ENCODE measurements around the gene LOXL3. TPM values are rescaled to one million over a fixed set of nuclear protein-coding genes. Genes with fewer than 3 reads are reported as not detected.

LOXL3 gene
- total RNA-seq, 1 experiment from 2014 or later: 9.9 TPM

DNA sequence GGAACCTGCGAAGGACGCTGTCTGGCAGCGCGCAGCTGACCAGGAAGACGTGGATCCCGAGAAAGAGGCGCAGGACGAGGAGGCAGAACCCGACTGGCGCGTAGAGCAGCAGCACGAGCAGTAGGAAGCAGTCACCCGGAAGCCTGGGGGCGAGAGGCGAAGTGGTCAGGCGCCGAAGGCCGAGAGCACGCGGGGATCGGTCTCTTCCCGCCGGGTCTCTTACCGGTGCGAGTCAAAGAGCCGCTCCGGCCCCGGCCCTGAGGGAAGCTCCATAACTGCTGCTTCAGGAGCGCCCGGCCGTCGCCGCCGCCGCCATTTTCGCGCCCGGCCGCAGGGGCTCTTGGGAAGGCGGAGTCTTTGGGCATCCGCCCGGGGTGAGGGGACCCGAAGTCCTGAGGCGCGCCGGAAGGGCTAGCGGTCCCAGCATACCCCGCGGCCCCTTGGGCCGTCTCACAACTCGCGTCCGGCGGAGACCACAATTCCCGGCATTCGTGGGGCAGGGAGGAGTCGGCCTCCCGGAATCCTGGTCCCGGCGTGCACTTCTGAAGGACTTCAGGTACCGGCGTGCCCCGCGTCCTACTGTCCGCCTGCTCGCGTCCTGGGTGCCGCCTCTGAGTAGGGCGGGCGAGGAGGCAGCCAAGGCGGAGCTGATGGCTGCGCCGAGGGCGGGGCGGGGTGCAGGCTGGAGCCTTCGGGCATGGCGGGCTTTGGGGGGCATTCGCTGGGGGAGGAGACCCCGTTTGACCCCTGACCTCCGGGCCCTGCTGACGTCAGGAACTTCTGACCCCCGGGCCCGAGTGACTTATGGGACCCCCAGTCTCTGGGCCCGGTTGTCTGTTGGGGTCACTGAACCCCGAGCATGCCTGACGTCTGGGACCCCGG, 24.1 kb downstream of the LOXL3 start, which contains the start of the genes AUP1 and HTRA2:
Gene AUP1 (minus strand): TSS at position 350 of the 882 bp plus-strand sequence. CDS start 77 bp downstream, at position 273.
Gene HTRA2 (plus strand): TSS at position 577 of the 882 bp plus-strand sequence. CDS start 74 bp downstream, at position 651.
- peak; percentile 99 for DNase-seq (ENCODE audit: low read depth)

DNA sequence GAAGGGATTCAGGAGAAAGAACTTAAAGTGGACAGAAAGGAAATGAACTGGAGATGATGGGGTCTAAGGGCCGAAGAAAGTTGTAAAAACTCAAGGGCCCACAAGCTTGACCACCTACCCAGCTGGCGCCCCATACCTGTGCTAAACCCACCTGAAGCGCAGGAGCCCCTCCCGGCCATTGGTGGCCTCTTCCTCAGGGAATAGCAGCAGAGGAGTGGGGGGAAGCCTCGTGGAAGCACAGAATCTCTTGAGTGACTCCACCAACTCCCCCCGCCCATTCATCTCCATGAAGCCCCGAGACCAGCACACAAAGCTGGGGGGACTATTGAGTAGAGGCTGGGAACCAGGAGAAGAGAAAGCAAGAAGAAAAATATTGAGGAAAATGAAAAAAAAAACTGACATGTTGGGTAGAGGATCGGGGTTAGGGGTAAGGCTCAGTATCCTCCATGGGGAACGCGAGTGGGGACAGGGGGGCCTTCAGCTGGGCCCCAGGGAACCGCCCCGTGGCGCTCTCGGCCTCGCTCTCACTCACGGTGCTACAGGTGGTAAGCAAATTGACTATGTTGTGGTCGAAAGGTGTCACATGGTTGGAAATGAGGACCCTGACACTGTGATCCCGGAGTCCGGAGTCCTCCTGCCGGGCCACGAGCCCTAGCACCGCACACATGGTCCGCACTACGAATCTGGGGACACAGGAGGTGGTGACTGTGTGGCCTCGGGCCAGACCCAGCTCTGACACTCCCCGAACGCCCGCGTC, 25.0 kb downstream of the LOXL3 start:
- no peak for DNase-seq (ENCODE audit: low read depth)

DNA sequence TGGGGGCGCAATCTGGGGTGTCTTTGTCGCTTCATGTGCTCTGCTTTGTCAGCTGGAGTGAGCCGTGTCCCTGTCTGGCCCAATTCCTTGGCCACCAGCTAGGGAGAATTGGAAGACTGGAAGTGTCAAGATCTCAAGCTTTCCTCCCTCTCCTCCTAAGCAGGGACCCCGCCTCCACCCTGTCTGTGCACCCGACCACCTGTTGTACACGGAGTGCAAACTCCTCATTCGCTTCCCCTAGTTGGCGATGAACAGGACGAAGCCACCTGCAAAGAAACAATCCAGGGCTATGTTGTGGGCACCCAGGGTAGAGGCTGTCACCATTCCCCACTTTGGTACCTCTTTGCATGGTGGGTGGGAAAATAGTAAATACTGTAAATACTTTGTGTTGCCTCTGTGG, 26.0 kb downstream of the LOXL3 start:
- no peak for DNase-seq (ENCODE audit: low read depth)

DNA sequence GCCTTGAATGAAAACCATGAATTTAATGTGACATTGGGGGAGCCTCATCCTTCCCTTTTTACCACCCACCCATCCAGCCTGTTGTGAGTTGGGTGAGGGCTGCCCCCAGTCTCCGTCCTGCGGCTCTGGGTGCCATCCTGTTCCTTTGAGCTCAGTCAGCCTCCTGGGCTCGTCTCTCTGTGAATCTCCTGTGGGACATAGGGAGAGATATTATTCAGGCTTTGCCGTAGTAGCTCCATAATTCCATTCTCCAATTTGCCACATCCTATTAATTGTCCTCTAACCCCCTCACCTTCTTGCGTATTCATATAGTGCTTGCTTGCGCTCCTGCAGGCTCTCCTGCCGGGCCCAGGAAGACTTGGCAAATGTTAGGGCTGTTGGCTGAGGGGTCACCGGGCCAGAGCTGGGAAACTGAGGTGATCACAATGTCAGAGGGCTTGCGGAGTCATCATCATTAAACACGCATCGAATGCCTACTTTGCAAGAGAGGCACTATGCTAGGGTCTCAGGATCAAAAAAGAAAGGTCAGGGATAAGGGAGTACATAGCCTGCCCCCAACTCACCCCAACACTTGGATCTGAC, 27.0 kb downstream of the LOXL3 start:
- DNase-seq (ENCODE audit: low read depth): no peak

DNA sequence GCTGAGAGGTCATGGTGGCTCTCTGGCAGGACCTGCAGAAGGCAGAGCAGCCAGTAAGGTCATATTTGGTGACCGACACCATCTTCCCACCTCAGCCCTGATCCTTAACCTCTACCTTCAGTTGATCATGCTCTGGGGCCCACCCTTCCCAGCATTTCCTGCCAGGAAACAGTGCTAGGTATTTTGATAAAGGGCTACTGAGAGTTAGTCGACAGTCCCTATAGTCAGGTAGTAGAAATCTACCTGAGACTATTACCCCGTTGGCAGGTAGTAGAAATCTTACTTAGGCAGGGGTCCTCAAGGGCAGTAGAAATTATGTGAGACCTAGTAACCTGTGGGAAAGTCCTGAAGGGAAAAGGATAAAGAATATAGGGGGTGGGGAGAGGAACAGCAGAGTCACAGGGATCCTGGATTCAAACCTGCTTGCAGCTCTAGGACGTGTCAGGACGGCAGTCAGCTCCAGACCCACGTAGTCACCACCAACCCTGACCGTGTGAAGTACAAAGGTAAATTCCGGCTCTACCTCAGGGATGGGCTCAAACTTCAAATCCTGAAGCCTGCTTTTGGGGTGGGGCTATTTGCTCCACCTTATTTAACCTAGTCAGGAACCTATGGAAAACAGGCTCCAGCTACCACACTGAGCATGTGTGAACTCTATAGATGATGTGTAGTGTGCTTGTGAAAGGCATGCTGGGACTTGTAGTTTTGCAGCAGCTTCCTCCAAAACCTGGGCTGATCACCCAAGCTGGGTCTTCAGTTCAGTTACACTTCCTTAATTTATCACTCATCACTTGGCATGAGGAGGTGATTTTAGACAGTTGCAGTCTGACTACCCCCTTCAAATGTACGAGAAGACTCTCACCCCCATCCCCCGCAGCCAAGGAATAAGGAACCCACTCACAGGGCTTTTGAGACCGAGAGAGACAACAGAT, 27.8 kb downstream of the LOXL3 start, which contains the start of gene DQX1:
Gene DQX1 (minus strand): TSS at position 515 of the 932 bp plus-strand sequence. CDS start 502 bp downstream, at position 13.
- no peak for DNase-seq (ENCODE audit: low read depth)

DNA sequence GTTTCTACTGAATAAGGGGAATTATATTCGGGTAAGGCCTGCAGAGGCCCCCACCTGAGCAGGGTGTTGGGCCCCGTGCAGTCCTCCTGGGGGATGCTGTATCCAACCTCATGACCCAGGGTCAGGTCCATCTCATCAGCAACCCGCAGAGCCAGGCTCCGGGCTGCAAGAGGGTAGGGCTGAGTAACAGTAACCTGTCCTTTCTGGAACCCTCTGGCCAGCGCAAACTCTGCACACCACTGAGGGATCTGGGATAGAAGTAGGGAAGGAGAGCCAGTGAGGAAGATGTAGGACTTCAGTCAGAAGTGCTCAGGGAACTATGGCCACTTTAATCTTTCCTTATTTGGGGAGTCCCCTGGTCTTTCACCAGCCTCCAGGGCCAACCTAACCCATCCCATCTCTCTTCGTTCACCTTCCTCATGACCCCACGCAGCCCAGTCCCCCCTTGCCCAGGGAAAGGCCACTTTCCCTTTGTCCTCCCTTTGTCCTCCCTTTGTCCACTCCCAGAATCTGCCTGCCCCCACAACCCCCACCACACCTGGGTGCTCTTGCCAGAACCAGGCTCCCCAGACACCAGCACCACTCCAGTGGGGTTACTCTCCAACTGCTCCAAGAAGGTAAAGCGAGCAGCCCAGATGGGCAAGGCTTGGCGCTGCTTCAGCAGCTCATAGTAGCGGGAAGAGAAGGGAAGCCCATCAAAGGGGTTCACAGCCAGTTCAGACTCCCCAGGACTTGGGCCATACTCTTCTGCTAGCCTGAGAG, 28.6 kb downstream of the LOXL3 start:
- DNase-seq (ENCODE audit: low read depth): no peak

DNA sequence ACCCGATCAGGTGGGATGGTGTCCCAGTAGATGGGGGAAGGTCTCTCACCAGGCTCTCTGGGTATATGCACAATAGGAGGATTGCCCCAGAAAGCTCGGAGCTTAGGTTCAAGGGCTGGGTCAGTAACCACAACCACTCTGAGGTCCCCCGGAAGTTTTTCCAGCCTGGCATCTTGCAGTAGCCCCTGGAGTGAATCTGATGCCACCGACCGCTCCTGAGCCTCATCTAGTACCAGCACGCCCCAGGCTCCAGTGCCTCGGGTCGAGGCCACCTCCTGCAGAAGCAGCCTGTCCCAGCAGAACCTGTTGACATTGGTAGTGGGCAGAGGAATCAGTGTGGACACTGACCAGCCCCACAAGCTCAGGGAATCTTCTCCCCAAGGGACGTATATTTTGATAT, 29.7 kb downstream of the LOXL3 start:
- no peak for DNase-seq (ENCODE audit: low read depth)

DNA sequence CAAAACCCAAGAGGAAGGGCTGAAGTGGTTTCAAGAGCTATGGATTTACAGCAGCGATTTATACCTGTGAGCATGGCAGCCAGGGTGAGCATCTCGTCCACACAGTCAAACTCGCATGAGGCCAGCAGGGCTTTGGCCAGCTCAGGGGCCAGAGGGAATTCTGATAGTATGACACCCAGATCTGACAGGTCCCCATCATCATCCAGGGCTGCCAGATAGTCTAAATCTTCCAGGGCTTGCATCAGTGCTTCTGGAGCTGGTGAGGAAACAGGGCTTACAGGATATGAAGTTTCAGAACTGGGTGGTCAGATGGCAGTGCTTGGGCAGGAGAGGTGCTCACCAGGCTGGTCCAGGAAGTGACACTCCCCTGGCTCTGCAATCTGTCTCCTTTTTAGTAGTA, 31.2 kb downstream of the LOXL3 start:
- no peak for DNase-seq (ENCODE audit: low read depth)

DNA sequence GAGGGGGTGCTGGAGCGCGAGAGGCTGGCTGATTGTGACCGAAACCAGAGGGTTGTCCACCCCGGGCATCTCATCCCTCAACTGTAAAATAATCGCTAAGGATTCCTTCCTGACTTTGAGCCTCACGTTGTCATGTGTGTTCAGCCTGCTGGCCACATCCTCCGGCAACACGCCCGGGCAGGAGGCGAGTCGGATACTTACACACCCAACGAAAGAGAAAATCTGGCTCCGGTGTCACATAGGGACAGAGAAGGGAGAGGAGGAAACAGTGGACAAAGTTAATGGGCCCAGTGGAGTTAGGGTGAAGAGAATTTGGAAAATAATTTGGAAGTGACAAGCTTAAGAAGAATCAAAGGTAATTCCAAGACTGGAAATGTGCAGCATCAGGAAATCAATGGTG, 37.1 kb downstream of the LOXL3 start:
- DNase-seq (ENCODE audit: low read depth): no peak

DNA sequence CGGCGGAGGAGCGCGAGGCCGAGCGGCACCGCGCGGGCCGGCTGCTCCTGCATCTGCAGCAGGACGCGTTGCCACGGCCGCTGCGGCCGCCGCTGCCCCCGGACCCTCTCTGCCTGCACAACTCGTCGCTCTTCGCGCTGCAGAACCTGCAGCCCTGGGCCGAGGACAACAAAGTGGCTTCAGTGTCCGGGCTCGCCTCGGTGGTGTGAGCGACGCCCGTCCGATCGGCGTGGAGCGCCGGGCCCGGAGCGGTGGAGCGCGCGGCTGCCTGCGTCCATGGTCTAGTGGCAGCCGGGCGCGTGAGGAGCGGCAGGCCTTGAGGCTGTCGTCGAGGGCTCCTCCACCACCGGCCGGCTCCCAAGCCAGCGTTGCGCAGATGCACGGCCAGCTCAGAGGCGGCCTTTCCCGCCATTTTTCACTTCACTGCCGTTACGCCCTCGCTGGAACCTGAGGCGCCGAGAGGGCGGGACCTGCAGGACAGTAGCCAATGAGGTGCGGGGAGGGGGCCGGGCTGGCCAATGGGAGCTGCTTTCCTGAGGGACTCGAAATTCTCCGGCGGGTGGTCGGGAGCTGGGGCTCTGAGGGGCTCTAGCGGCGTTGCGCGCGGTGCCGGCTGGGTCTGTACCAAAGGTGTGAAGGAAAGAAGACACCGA, 37.6 kb downstream of the LOXL3 start:
- DNase-seq (ENCODE audit: low read depth): no peak

DNA sequence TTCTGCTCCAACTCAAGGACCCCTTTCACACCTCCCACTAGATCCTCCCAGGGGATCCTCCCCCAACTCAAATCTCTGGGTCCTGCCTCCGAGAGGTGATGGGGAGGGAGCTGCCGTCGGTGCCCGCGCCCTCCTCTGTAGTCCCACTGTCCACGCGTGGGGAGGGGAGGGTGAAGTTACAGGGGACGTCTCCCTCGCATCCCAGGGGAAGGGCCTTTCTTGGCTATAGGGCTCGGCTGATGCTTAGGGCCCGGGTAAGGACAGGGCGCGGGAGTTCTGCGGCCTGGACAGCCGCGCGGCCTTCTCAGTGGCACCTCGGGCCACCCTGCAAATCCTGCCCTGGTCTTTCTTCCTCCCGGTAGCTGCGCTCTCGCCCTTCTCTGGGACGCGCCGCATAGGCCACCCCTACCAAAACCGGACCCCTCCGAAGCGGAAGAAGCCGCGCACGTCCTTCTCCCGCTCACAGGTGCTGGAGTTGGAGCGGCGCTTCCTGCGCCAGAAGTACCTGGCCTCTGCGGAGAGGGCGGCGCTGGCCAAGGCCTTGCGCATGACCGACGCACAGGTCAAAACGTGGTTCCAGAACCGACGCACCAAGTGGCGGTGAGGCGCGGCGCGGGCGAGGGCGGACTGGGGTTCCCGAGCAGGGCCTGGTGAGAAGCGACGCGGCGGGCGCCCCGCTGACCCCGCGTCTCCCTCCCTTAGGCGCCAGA, 38.3 kb downstream of the LOXL3 start:
- no peak for DNase-seq (ENCODE audit: low read depth)

DNA sequence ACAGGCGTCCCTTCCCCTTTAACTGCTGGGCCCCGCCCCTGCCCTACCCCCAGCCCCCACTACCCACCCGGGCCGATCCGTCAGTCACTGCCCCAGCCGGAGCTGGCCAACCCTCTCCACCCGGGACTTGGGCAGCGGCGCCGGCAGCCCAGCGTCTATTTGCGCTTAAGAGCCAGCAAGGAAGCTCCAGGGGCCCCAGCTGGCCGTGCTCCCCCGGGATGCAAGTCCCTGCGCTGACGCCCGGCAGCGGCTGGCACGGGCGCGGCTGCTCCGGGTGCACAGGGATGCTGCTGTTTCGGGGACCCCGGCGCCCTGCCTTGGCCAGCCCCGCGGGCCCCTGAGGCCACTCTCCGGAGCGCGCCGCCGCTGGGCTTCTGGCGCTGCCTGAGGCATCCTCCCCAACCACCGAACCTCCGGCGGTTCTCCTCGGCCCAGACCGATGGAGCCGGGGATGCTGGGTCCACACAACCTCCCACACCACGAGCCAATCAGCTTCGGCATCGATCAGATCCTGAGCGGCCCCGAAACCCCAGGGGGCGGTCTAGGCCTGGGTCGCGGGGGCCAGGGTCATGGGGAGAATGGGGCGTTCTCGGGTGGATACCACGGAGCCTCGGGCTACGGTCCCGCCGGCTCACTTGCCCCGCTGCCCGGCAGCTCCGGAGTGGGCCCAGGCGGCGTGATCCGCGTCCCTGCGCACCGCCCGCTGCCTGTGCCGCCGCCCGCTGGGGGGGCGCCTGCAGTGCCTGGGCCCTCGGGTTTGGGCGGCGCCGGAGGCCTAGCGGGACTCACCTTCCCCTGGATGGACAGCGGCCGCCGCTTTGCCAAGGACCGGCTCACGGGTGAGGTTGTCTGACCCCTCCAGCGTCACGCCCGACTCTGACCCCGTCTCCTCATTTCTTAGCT, 39.1 kb downstream of the LOXL3 start, which contains the start of gene TLX2:
Gene TLX2 (plus strand): TSS at position 83 of the 903 bp plus-strand sequence. CDS start 357 bp downstream, at position 440.
- peak; percentile 16 for DNase-seq (ENCODE audit: low read depth)

DNA sequence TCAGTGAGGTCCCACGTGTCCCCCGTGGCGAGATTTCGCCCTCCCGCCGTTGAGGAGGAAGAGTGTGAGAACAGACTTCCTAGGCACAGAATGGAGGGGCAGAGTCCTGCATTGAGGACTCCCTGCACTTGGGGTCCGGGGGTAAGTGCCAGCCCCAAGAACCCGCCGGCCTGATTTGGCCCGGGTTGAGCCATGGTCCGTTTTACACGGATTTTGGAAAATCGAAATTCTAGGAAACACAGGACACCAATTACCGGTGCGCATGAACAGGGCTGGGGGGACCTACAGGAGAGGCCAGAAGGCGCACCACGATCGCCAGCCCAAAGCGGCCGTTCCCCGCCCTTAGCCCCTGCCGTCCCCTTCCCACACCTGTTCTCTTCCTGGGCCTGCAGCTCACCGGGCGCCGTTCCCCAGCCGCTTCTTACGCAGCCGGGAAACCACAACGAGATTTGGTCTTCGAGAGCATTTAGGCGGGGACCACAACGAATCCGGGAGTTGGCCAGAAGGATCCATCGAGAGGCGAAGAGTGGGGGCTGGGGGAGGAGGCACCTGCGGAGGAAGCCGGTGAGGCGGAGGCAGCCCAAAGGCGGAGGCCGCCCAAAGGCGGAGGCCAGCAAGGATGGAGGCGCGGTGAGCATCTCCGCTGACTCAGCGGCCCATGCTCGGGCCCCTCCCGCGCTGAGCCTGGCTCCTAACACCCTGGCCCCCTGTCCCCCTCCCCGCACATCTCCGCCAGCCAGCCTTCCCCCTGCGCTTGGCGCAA, 40.0 kb downstream of the LOXL3 start:
- no peak for DNase-seq (ENCODE audit: low read depth)

DNA sequence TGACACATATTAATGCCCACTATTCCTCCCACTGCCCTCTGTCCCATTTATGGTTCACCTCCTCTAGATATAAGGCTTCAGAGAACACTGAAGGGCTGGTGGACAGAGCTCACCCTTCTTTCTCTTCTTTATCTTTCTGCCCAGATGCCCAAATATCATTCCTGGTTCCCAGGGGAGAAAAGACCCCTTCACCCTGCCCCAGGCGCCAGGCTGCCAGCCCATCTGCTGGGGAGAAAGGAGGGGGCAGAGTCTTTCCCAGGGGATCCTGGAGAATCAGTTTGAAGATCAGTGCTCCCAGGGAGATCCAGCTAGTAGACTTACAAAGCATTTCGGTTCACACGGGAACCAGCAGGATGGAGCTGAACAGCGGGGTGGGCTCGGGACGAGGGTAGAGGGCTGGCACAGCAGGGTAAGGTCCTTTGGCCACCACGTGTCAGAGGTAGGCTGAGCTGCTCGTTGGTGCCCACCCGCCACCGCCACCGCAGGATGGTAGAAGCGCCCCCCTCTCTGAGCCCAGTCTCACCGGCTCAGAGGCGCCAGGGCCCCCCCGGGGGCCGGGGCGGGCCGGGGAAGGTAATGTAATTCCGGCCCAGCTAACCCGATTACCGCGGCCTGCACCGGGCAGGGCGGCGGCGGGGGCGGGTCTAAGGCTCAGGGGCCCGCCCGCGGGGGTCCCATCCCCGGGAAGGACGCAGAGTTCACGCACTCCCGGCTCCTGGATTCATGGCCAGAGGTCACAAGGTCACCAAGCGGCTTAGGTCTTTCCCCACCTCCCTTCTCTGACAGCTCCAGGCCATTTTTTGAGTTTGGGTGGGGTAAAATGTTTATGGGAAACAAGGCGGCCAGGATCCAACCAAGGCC, 40.8 kb downstream of the LOXL3 start:
- no peak for DNase-seq (ENCODE audit: low read depth)

DNA sequence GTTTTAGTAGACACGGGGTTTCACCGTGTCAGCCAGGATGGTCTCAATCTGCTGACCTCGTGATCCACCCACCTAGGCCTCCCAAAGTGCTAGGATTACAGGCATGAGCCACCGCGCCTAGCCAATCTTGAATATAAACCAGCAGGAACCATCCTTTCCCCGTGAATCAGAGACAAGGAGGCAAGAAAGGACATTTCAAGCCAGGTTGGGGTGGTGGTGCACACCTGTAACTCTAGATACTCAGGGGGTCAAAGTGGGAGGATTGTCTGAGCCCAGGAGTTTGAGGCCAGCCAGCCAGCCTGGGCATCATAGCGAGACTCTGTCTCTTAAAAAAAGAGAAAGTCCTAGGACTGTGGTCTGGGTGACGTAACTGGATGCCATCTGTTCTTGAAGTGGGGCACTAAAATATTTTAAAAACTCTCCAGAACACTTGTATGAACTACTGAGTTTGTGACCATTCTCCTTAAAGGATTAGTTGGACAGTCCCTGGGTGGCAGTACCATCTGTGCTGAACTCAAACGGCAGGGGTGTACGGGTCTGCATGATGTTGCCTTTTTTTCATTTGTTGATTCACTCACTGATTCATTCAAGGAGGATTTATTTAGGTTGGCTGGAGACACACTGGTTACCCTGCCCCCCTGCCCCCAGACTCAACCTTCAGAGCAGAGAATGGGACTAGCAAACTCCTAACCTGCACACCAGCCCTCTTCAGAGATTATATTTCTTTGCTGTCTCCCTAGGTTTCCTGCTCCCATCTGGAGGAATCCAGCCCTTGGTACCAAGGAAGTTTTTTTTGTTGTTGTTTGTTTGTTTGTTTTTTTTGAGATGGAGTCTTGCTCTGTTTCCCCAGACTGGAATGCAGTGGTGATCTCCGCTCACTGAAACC, 42.4 kb downstream of the LOXL3 start:
- DNase-seq (ENCODE audit: low read depth): peak; percentile 70

All from LHCN-M2 (cell line).